ENCODE measurements around the gene KCNH5. TPM values are rescaled to one million over a fixed set of nuclear protein-coding genes. Genes with fewer than 3 reads are reported as not detected.

Gene KCNH5
- total and polyA plus RNA-seq, 9 of the 15 experiments (the other 6 are each of a cell fraction or from before 2014, with no cell fraction given) = 1.1 to 2.4 (median 1.4) TPM

- no peaks in the 10 kb centered on the region for H3K4me1 ChIP-seq (replicated peaks in 1 of 2; ENCODE audit: control insufficient read depth in 2 of 2, insufficient read depth in 2 of 2, low read length in 2 of 2)
- no peak overlapping the region for H3K27ac ChIP-seq (ENCODE audit: extremely low read depth, low read depth, low read length)
- POLR2A ChIA-PET = no interaction called here
- no peak overlapping the region for H3K9ac ChIP-seq (ENCODE audit: insufficient read depth in 1 of 2, low read depth in 2 of 2, low read length in 2 of 2)
- no peaks in the 10 kb centered on the region for H3K9me1 ChIP-seq (ENCODE audit: control insufficient read depth, insufficient read depth, low read length)
- no peak for DNase-seq (ENCODE audit: extremely low read depth in 1 of 4, low spot score in 3 of 4)
- no peaks in the 10 kb centered on the region for H3K36me3 ChIP-seq (ENCODE audit: control insufficient read depth, insufficient read depth, low read length)
- CTCF ChIA-PET (ENCODE audit: low intra/inter-chr PET ratio) = no interaction called here
- no peak overlapping the region for H3K4me3 ChIP-seq
- in situ Hi-C loops (cut with MboI) (no loop called here), intact Hi-C loops (cut with micrococcal nuclease) (no loop called here)
- H3K4me2 ChIP-seq (ENCODE audit: insufficient read depth, low read length) = no peak overlapping the region
- no peaks in the 10 kb centered on the region for H4K20me1 ChIP-seq (replicated peaks; ENCODE audit: control insufficient read depth, insufficient read depth, low read length)
- no peaks in the 10 kb centered on the region for H3K9me3 ChIP-seq (replicated peaks; ENCODE audit: control insufficient read depth, insufficient read depth, low read depth, low read length)
- ATAC-seq = no peak
- WGBS (ENCODE audit: insufficient coverage, low coverage, missing lambda C conversion rate) = 0% methylated on average over 2 of the region's 2 CpGs
- no peak overlapping the region for H2AFZ ChIP-seq (ENCODE audit: low read depth, low read length)
- no peaks in the 10 kb centered on the region for H3K79me2 ChIP-seq (ENCODE audit: control insufficient read depth, insufficient read depth, low read length)
- no TSS peak for BruUV-seq (replicated peaks)
- no peaks in the 10 kb centered on the region for H3K27me3 ChIP-seq (ENCODE audit: control insufficient read depth in 2 of 2, insufficient read depth in 2 of 2, low read length in 2 of 2)
- no peak for FAIRE-seq
- TF ChIP-seq L3MBTL2 (IDR thresholded peaks at IDR 0.05) = no peak
- TF ChIP-seq, protein P1, sequence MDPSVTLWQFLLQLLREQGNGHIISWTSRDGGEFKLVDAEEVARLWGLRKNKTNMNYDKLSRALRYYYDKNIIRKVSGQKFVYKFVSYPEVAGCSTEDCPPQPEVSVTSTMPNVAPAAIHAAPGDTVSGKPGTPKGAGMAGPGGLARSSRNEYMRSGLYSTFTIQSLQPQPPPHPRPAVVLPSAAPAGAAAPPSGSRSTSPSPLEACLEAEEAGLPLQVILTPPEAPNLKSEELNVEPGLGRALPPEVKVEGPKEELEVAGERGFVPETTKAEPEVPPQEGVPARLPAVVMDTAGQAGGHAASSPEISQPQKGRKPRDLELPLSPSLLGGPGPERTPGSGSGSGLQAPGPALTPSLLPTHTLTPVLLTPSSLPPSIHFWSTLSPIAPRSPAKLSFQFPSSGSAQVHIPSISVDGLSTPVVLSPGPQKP (CRISPR knock-in tag; IDR thresholded peaks at IDR 0.05) = no peak
- TF ChIP-seq ZNF668 (CRISPR knock-in tag; IDR thresholded peaks at IDR 0.05) = no peak
- TF ChIP-seq AFF4 (CRISPR knock-in tag; IDR thresholded peaks at IDR 0.05) = no peak
- TF ChIP-seq ZNF232 (CRISPR knock-in tag; IDR thresholded peaks at IDR 0.05) = no peak
- no peak for TF ChIP-seq MCM3 (IDR thresholded peaks at IDR 0.05)
- TF ChIP-seq ELK3 (CRISPR knock-in tag; IDR thresholded peaks at IDR 0.05) = no peak
- TF ChIP-seq, protein P2, sequence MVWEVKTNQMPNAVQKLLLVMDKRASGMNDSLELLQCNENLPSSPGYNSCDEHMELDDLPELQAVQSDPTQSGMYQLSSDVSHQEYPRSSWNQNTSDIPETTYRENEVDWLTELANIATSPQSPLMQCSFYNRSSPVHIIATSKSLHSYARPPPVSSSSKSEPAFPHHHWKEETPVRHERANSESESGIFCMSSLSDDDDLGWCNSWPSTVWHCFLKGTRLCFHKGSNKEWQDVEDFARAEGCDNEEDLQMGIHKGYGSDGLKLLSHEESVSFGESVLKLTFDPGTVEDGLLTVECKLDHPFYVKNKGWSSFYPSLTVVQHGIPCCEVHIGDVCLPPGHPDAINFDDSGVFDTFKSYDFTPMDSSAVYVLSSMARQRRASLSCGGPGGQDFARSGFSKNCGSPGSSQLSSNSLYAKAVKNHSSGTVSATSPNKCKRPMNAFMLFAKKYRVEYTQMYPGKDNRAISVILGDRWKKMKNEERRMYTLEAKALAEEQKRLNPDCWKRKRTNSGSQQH (CRISPR knock-in tag; IDR thresholded peaks at IDR 0.05) = no peak
- TF ChIP-seq ZBTB11 (CRISPR knock-in tag; IDR thresholded peaks at IDR 0.05) = no peak
- TF ChIP-seq MAZ (CRISPR knock-in tag; conservative IDR thresholded peaks at IDR 0.05 in 1 of 2, IDR thresholded peaks at IDR 0.05 in 1 of 2) = no peak
- TF ChIP-seq COPS2 (conservative IDR thresholded peaks at IDR 0.05) = no peak
- no peak for TF ChIP-seq ZNF57 (CRISPR knock-in tag; IDR thresholded peaks at IDR 0.05)
Measured at GRCh38 chr14:62657376-62657775, 387.9 kb downstream of the KCNH5 start.
